HEK293 (cell line): ENCODE measurements around the gene MPHOSPH8.

ENCODE experiments used
- CTCF ChIA-PET: fragments of 350-600 bp; formaldehyde crosslinking; extraction: SDS; loops from one replicate; lab custom pipeline; 2021; ENCODE audit warnings: antibody characterized with exemption; lab: Yijun Ruan, JAX
- POLR2A ChIA-PET: fragments of 300-600 bp; formaldehyde crosslinking; extraction: SDS; loops from one replicate; lab custom pipeline; 2020; ENCODE audit warnings: antibody characterized with exemption, inconsistent platforms; lab: Yijun Ruan, JAX
- H3K27ac ChIP-seq: fragments of 200-500 bp; sonication (Bioruptor generic); 2 replicates; pipeline ENCODE4 v1.5.1; 2014; ENCODE audit warnings: low read depth, low read length, control low read depth, inconsistent platforms; ENCODE audit errors: extremely low read depth
- H3K36me3 ChIP-seq, 2 experiments: fragments of 200-500 bp in 1 of 2; sonication (Bioruptor generic) in 1 of 2; 1 replicate in 1 of 2; 2 replicates in 1 of 2; pipeline ENCODE4 v1.5.1; 2014 to 2017; ENCODE audit warnings: inconsistent platforms in 2 of 2, low read length in 2 of 2; ENCODE audit not compliant: control insufficient read depth in 2 of 2, insufficient read depth in 1 of 2
- H3K4me1 ChIP-seq: fragments of 200-500 bp; sonication (Bioruptor generic); 2 replicates; pipeline ENCODE4 v1.5.1; 2014; ENCODE audit warnings: mild to moderate bottlenecking, low read length, inconsistent platforms; ENCODE audit not compliant: control insufficient read depth, insufficient read depth
- H3K4me3 ChIP-seq: 2 replicates; pipeline ENCODE4 v1.5.1; 2011; ENCODE audit warnings: low read depth, mild to moderate bottlenecking, control low read depth, low read length, moderate library complexity
- H3K9me3 ChIP-seq: fragments of 200-500 bp; sonication (Bioruptor generic); 2 replicates; pipeline ENCODE4 v1.5.1; 2014; ENCODE audit warnings: low read depth, low read length, inconsistent platforms; ENCODE audit not compliant: control insufficient read depth, insufficient read depth
- ZFP37 ChIP-seq: fragments of 450-650 bp; formaldehyde crosslinking; IDR thresholded peaks from 2 replicates; pipeline ENCODE4 v1.5.1; 2016; ENCODE audit warnings: missing biosample characterization, missing genetic modification characterization
- ZIC2 ChIP-seq: fragments of 450-650 bp; formaldehyde crosslinking; IDR thresholded peaks from 2 replicates; pipeline ENCODE4 v1.5.1; 2016; ENCODE audit warnings: missing biosample characterization, missing genetic modification characterization
- ZNF10 ChIP-seq: fragments of 450-650 bp; formaldehyde crosslinking; IDR thresholded peaks from 2 replicates; pipeline ENCODE4 v1.5.1; 2017; ENCODE audit warnings: missing biosample characterization, missing genetic modification characterization
- ZNF19 ChIP-seq: fragments of 450-650 bp; formaldehyde crosslinking; IDR thresholded peaks from 2 replicates; pipeline ENCODE4; 2016; ENCODE audit warnings: missing biosample characterization, missing genetic modification characterization, low read depth
- ZNF266 ChIP-seq: fragments of 450-650 bp; formaldehyde crosslinking; IDR thresholded peaks from 2 replicates; pipeline ENCODE4 v1.5.1; 2016; ENCODE audit warnings: missing biosample characterization, missing genetic modification characterization, low read depth
- ZNF311 ChIP-seq: fragments of 450-650 bp; formaldehyde crosslinking; IDR thresholded peaks from 2 replicates; pipeline ENCODE4 v1.5.1; 2017; ENCODE audit warnings: missing biosample characterization, missing genetic modification characterization, borderline replicate concordance
- ZNF433 ChIP-seq: fragments of 450-650 bp; formaldehyde crosslinking; IDR thresholded peaks from 2 replicates; pipeline ENCODE4 v1.5.1; 2016; ENCODE audit warnings: missing biosample characterization, missing genetic modification characterization, low read depth
- ZNF529 ChIP-seq: fragments of 450-650 bp; formaldehyde crosslinking; IDR thresholded peaks from 2 replicates; pipeline ENCODE4 v1.5.1; 2017; ENCODE audit warnings: missing genetic modification characterization, missing biosample characterization; ENCODE audit not compliant: insufficient replicate concordance
- ZNF658 ChIP-seq: fragments of 450-650 bp; formaldehyde crosslinking; IDR thresholded peaks from 2 replicates; pipeline ENCODE4; 2016; ENCODE audit warnings: missing biosample characterization, missing genetic modification characterization
- ZNF660 ChIP-seq: fragments of 450-650 bp; IDR thresholded peaks from 2 replicates; pipeline ENCODE4 v1.5.1; 2018; ENCODE audit warnings: missing biosample characterization, mild to moderate bottlenecking, missing genetic modification characterization
- ZNF76 ChIP-seq: fragments of 450-650 bp; formaldehyde crosslinking; IDR thresholded peaks from 2 replicates; pipeline ENCODE4; 2016; ENCODE audit warnings: low read depth, missing biosample characterization, missing genetic modification characterization, borderline replicate concordance
- ZSCAN23 ChIP-seq: fragments of 450-650 bp; formaldehyde crosslinking; IDR thresholded peaks from 2 replicates; pipeline ENCODE4 v1.5.1; 2016; ENCODE audit warnings: missing biosample characterization, missing genetic modification characterization
- TF ChIP-seq, protein P1 (sequence below): fragments of 450-650 bp; formaldehyde crosslinking; IDR thresholded peaks from 2 replicates; pipeline ENCODE4 v1.5.1; 2016; ENCODE audit warnings: missing biosample characterization, missing genetic modification characterization
- TF ChIP-seq, protein P2 (sequence below): fragments of 450-650 bp; formaldehyde crosslinking; IDR thresholded peaks from 2 replicates; pipeline ENCODE4 v1.5.1; 2016; ENCODE audit warnings: missing biosample characterization, missing genetic modification characterization
- TF ChIP-seq, protein P3 (sequence below): fragments of 450-650 bp; formaldehyde crosslinking; IDR thresholded peaks from 2 replicates; pipeline ENCODE4 v1.5.1; 2016; ENCODE audit warnings: missing biosample characterization, missing genetic modification characterization
- TF ChIP-seq, protein P4 (sequence below): fragments of 450-650 bp; formaldehyde crosslinking; IDR thresholded peaks from 2 replicates; pipeline ENCODE4 v1.5.1; 2017; ENCODE audit warnings: missing biosample characterization, missing genetic modification characterization
- TF ChIP-seq, protein P5 (sequence below): fragments of 450-650 bp; formaldehyde crosslinking; IDR thresholded peaks from 2 replicates; pipeline ENCODE4; 2016; ENCODE audit warnings: missing biosample characterization, missing genetic modification characterization
- TF ChIP-seq, protein P6 (sequence below): fragments of 450-650 bp; formaldehyde crosslinking; IDR thresholded peaks from 2 replicates; pipeline ENCODE4 v1.5.1; 2017; ENCODE audit warnings: missing biosample characterization, missing genetic modification characterization

MPHOSPH8 gene

DNA sequence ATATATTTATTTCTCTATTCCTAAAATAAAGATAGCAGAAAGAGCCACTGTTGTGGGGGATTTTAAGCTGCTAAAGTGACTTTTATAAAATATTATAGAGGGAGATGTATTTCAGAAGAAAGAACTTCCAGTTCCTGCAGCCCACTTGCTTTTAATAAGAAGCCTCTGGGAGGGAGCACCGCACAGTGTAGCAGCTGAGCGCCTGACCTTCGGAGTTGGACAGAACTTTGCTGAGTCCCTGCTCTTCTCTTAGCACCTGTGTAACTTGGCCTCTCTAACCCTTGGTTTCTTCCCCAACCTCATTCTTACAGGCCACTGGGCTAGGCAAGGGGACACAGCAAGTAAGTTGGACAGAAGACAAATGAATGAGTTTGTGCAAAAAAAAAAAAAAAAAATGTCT is 37.4 kb upstream of the MPHOSPH8 start (continued):
- TF ChIP-seq, protein P1, sequence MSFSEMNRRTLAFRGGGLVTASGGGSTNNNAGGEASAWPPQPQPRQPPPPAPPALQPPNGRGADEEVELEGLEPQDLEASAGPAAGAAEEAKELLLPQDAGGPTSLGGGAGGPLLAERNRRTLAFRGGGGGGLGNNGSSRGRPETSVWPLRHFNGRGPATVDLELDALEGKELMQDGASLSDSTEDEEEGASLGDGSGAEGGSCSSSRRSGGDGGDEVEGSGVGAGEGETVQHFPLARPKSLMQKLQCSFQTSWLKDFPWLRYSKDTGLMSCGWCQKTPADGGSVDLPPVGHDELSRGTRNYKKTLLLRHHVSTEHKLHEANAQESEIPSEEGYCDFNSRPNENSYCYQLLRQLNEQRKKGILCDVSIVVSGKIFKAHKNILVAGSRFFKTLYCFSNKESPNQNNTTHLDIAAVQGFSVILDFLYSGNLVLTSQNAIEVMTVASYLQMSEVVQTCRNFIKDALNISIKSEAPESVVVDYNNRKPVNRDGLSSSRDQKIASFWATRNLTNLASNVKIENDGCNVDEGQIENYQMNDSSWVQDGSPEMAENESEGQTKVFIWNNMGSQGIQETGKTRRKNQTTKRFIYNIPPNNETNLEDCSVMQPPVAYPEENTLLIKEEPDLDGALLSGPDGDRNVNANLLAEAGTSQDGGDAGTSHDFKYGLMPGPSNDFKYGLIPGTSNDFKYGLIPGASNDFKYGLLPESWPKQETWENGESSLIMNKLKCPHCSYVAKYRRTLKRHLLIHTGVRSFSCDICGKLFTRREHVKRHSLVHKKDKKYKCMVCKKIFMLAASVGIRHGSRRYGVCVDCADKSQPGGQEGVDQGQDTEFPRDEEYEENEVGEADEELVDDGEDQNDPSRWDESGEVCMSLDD (tag by site-specific recombination) = no peak
- TF ChIP-seq ZNF311 (tag by site-specific recombination) (no peak), ZNF76 (tag by site-specific recombination) (no peak), ZNF266 (tag by site-specific recombination) (no peak)
- TF ChIP-seq, all 188 proteins: peak for 0

DNA sequence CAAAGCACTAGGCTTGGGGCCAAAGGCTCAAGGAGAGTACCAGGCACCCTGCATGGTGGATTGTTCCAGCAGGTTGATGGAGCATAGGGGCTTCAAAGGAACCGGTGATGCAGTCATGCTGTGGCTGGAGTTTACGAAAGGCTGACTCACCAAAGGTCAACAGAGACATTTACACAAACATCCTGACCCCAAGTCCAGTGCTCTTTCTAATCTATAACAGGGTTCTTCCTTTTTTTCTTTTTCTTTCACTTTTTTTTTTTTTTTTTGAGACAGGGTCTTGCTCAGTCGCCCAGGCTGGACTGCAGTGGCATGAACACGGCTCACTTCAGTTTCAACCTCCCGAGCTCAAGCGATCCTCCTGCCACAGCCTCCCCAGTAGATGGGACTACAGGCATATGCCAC is 36.5 kb upstream of the MPHOSPH8 start:
- CTCF ChIA-PET = interaction anchor here (0.8 kb wide), 1 partner anchor 30 kb away, joined by 3 read pairs; no protein-coding TSS in a partner anchor
- no peak overlapping the region for H3K4me3 ChIP-seq
- no peak for TF ChIP-seq ZFP37 (tag by site-specific recombination)
- TF ChIP-seq ZNF660 (tag by site-specific recombination) = no peak
- no peak for TF ChIP-seq ZNF10 (tag by site-specific recombination)
- TF ChIP-seq ZNF19 (tag by site-specific recombination) = no peak
- TF ChIP-seq, protein P2, sequence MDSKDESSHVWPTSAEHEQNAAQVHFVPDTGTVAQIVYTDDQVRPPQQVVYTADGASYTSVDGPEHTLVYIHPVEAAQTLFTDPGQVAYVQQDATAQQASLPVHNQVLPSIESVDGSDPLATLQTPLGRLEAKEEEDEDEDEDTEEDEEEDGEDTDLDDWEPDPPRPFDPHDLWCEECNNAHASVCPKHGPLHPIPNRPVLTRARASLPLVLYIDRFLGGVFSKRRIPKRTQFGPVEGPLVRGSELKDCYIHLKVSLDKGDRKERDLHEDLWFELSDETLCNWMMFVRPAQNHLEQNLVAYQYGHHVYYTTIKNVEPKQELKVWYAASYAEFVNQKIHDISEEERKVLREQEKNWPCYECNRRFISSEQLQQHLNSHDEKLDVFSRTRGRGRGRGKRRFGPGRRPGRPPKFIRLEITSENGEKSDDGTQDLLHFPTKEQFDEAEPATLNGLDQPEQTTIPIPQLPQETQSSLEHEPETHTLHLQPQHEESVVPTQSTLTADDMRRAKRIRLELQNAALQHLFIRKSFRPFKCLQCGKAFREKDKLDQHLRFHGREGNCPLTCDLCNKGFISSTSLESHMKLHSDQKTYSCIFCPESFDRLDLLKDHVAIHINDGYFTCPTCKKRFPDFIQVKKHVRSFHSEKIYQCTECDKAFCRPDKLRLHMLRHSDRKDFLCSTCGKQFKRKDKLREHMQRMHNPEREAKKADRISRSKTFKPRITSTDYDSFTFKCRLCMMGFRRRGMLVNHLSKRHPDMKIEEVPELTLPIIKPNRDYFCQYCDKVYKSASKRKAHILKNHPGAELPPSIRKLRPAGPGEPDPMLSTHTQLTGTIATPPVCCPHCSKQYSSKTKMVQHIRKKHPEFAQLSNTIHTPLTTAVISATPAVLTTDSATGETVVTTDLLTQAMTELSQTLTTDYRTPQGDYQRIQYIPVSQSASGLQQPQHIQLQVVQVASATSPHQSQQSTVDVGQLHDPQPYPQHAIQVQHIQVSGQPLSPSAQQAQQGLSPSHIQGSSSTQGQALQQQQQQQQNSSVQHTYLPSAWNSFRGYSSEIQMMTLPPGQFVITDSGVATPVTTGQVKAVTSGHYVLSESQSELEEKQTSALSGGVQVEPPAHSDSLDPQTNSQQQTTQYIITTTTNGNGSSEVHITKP (tag by site-specific recombination) = no peak
- no peak for TF ChIP-seq ZNF658
- TF ChIP-seq, protein P3, sequence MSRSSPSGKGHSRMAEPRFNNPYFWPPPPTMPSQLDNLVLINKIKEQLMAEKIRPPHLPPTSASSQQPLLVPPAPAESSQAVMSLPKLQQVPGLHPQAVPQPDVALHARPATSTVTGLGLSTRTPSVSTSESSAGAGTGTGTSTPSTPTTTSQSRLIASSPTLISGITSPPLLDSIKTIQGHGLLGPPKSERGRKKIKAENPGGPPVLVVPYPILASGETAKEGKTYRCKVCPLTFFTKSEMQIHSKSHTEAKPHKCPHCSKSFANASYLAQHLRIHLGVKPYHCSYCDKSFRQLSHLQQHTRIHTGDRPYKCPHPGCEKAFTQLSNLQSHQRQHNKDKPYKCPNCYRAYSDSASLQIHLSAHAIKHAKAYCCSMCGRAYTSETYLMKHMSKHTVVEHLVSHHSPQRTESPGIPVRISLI (tag by site-specific recombination) = no peak
- peak; percentile 21; the same call in 1 of the 2 replicates for TF ChIP-seq ZIC2 (tag by site-specific recombination)
- TF ChIP-seq, protein P4, sequence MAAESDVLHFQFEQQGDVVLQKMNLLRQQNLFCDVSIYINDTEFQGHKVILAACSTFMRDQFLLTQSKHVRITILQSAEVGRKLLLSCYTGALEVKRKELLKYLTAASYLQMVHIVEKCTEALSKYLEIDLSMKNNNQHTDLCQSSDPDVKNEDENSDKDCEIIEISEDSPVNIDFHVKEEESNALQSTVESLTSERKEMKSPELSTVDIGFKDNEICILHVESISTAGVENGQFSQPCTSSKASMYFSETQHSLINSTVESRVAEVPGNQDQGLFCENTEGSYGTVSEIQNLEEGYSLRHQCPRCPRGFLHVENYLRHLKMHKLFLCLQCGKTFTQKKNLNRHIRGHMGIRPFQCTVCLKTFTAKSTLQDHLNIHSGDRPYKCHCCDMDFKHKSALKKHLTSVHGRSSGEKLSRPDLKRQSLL (tag by site-specific recombination) = 0 out of 2 replicates have a peak, but pooled peaks have one; percentile 33
- H3K9me3 ChIP-seq = no peaks in the 10 kb centered on the region
- no peaks in the 10 kb centered on the region for H3K36me3 ChIP-seq
- no peaks in the 10 kb centered on the region for H3K4me1 ChIP-seq
- no peak overlapping the region for H3K27ac ChIP-seq
- POLR2A ChIA-PET = no interaction called here

DNA sequence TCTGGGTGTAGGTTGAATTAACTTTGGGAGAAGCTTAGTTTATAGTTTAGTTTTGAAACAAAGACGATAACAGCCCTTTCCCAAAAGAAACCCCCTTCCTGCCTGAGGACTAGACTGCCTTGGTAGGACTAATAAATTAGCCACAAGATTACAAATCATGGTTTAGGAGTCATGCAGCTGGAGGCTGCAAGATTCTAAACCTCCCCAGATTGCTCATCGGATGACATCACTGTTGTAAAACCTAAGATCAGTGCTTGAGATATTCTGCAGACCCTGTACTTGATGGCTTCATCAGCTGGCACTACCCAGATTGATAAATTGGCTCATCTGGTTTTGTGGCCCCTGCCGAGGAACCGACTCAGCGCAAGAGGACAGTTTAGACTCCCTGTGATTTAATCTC is 35.9 kb upstream of the MPHOSPH8 start:
- H3K4me1 ChIP-seq = no peaks in the 10 kb centered on the region
- no peak overlapping the region for H3K4me3 ChIP-seq
- no peak overlapping the region for H3K27ac ChIP-seq
- no peaks in the 10 kb centered on the region for H3K9me3 ChIP-seq
- ChIA-PET POLR2A (no interaction called here), CTCF (interaction anchor here (0.8 kb wide), 1 partner anchor 30 kb away, joined by 3 read pairs; no protein-coding TSS in a partner anchor)
- H3K36me3 ChIP-seq = no peaks in the 10 kb centered on the region
- TF ChIP-seq, protein P5, sequence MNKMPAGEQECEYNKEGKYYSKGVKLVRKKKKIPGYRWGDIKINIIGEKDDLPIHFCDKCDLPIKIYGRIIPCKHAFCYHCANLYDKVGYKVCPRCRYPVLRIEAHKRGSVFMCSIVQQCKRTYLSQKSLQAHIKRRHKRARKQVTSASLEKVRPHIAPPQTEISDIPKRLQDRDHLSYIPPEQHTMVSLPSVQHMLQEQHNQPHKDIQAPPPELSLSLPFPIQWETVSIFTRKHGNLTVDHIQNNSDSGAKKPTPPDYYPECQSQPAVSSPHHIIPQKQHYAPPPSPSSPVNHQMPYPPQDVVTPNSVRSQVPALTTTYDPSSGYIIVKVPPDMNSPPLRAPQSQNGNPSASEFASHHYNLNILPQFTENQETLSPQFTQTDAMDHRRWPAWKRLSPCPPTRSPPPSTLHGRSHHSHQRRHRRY = no peak
- TF ChIP-seq, protein P1 (tag by site-specific recombination) = no peak
- TF ChIP-seq ZNF433 (tag by site-specific recombination) = no peak
- TF ChIP-seq, protein P6, sequence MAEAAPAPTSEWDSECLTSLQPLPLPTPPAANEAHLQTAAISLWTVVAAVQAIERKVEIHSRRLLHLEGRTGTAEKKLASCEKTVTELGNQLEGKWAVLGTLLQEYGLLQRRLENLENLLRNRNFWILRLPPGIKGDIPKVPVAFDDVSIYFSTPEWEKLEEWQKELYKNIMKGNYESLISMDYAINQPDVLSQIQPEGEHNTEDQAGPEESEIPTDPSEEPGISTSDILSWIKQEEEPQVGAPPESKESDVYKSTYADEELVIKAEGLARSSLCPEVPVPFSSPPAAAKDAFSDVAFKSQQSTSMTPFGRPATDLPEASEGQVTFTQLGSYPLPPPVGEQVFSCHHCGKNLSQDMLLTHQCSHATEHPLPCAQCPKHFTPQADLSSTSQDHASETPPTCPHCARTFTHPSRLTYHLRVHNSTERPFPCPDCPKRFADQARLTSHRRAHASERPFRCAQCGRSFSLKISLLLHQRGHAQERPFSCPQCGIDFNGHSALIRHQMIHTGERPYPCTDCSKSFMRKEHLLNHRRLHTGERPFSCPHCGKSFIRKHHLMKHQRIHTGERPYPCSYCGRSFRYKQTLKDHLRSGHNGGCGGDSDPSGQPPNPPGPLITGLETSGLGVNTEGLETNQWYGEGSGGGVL (tag by site-specific recombination) = peak; percentile 31; the same call in 1 of the 2 replicates
- TF ChIP-seq ZNF529 = no peak
- no peak for TF ChIP-seq ZSCAN23 (tag by site-specific recombination)
